Fibroblast of pulmonary artery (primary cell): Measurements from ENCODE around the gene MEIS3.

Experiments used
- DNase-seq: peaks from one replicate; pipeline ENCODE4 v3.0.0-alpha.2; 2010; ENCODE audit warnings: low read depth
- H3K4me3 ChIP-seq: replicated peaks from 2 replicates; pipeline ENCODE4 v1.5.1; 2011; ENCODE audit warnings: low read depth, mild to moderate bottlenecking, control low read depth, low read length, moderate library complexity
- CTCF ChIP-seq: IDR thresholded peaks from 2 replicates; pipeline ENCODE4 v1.5.1; 2011; ENCODE audit warnings: mild to moderate bottlenecking, control low read depth, low read length, inconsistent platforms; ENCODE audit errors: missing control alignments

MEIS3 gene

DNA sequence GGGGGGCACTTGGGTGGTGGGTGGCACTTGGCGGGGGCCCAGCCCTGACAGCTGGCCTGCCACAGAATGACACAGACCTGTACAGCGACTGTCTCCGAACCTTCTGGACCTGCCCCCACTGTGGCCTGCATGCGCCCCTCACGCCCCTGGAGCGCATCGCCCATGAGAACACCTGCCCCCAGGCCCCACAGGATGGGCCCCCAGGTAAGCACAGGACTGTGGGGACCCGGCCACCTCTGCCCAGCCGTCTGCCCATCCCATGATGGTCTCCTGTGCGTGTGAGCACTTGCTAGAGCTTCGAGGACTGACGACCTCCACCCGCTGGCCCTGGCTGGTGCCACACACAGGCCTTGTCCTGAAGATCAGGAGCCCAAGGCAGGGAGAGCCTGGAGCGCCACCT lies 38.2 kb downstream of the MEIS3 start:
- H3K4me3 ChIP-seq: no peak overlapping the region
- TF ChIP-seq CTCF: no peak
- DNase-seq: no peak

DNA sequence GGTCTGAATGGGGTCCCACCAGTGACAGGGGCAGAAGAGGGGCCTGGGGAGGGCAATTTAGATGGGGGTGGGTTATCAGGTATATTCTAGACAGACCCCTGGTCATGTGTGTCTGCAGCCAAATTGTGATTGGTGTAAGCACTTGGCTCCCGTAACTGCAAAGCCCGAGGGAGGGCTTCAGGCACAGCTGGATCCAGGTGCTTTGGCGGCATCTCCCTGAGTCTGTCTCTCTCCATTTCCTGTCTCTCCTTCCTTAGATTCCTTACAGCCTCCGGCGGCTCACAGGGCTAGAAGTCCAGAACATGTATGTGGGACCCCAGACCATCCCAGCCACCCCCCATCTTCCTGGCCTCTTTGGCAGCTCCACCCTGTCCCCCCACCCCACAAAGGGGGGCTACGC lies 38.8 kb downstream of the MEIS3 start:
- TF ChIP-seq CTCF: no peak
- no peak for DNase-seq
- no peak overlapping the region for H3K4me3 ChIP-seq

DNA sequence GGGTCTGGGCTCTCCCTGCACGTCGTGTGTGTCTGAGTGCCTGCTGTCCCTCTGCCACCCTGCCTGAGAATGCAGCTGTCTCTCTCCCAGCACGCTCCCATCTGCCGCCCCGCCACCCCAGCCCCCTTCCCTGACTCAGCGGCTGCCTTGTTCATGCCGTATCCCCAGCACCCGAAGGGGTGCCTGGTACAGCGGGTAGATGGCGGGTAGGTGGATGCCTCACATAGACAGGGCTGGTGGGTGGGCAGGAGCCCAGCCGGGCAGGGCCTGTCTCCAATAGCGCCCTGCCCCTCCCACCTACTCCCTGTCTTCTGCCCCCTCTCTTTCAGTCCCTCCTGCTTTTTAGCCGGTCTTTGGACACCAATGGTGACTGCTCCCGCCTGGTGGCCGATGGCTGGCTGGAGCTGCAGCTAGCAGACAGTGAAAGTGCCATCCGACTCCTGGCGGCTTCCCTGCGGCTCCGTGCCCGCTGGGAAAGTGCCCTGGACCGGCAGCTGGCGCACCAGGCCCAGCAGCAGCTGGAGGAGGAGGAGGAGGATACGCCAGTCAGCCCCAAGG lies 39.9 kb downstream of the MEIS3 start:
- no peak for DNase-seq
- no peak overlapping the region for H3K4me3 ChIP-seq
- no peak for TF ChIP-seq CTCF

DNA sequence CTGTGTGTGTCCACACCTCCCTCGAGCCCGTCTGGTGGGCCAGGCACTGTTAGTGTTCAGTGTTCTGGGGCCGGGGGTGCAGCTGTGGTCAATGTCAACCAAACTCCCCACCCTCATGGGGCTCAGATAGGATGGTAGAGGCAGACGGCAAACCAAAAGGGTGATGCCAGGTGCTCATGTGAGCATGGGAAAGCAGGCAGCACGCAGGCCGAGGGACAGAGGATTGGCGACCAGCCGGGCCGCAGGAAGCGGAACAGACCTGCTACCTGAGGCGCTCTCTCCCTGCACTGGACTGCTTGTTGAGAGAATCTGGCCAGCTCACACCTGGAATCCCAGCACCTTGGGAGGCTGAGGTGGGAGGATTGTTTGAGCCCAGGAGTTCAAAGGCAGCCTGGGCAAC lies 41.1 kb downstream of the MEIS3 start:
- no peak for TF ChIP-seq CTCF
- no peak overlapping the region for H3K4me3 ChIP-seq
- DNase-seq: no peak

GRCh38 chr19:47377801-47378200 lies 41.5 kb downstream of the MEIS3 start:
- no peak for DNase-seq
- no peak for TF ChIP-seq CTCF
- H3K4me3 ChIP-seq: no peak overlapping the region

- H3K4me3 ChIP-seq: no peak overlapping the region
- no peak for TF ChIP-seq CTCF
- no peak for DNase-seq
Observed at GRCh38 chr19:47377208-47377701, 42.1 kb downstream of the MEIS3 start.

- DNase-seq: no peak
- H3K4me3 ChIP-seq: no peak overlapping the region
- no peak for TF ChIP-seq CTCF
Observed at GRCh38 chr19:47376589-47377144, 42.7 kb downstream of the MEIS3 start.
